ENCODE measurements around the gene ABCA3.

Gene ABCA3

DNA sequence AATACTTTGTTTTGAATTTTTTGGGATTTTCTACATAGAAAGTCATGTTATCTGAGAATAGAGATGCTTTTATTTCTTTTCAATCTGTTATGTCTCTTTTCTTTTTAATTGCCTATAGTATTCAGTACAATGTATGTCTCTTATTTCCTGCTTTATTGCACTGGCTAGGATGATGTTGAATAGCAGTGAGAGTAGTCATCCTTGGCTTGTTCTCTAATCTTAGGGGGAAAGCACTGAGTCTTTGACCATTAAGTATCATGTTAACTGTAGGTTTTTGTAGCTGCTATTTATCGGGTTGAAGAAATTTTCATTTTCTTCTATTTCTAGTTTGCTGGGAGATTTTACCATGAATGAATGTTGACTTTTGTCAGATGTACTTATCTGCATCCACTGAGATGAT, 10.0 kb upstream of the ABCA3 start:
- Histone ChIP-seq H3K27ac (ENCODE audit: low read depth, low read length, severe bottlenecking) (no peak overlapping the region), H3K4me3 (ENCODE audit: extremely low read depth, insufficient read depth, low read length, poor library complexity, severe bottlenecking) (no peak overlapping the region), H3K4me1 (ENCODE audit: control insufficient read depth, insufficient read depth, low read length, poor library complexity, severe bottlenecking) (no peaks in the 10 kb centered on the region), H3K9me3 (ENCODE audit: control insufficient read depth, low read length) (no peaks in the 10 kb centered on the region), H3K36me3 (ENCODE audit: control insufficient read depth, insufficient read depth, low read length) (no peaks in the 10 kb centered on the region)
- WGBS, 2 experiments (ENCODE audit: insufficient coverage in 2 of 2) = no CpG with 5 or more reads among the region's 1 CpG

DNA sequence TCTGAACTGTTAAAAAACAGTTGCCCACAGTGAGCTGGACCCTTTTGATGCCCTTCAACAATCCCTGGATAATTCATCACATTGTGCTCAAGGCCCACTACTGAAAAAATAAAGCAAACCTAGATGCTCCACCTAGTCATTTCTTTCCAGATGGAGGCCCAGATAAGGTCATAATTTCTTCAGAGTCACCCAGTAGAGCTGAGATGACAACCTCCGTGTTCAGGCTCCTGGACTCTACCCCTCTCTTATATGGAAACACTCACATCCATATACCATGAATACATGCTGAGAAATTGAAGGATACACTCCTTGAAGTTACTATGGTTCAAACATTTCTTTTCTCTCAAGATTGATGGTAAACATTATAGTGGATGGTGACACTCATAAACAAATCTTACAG, 2.7 kb upstream of the ABCA3 start:
- no peak overlapping the region for H3K4me3 ChIP-seq (ENCODE audit: extremely low read depth, insufficient read depth, low read length, poor library complexity, severe bottlenecking)
- H3K36me3 ChIP-seq (ENCODE audit: control insufficient read depth, insufficient read depth, low read length) = no peaks in the 10 kb centered on the region
- WGBS, 2 experiments (ENCODE audit: insufficient coverage in 2 of 2) = no CpG with 5 or more reads among the region's 1 CpG

DNA sequence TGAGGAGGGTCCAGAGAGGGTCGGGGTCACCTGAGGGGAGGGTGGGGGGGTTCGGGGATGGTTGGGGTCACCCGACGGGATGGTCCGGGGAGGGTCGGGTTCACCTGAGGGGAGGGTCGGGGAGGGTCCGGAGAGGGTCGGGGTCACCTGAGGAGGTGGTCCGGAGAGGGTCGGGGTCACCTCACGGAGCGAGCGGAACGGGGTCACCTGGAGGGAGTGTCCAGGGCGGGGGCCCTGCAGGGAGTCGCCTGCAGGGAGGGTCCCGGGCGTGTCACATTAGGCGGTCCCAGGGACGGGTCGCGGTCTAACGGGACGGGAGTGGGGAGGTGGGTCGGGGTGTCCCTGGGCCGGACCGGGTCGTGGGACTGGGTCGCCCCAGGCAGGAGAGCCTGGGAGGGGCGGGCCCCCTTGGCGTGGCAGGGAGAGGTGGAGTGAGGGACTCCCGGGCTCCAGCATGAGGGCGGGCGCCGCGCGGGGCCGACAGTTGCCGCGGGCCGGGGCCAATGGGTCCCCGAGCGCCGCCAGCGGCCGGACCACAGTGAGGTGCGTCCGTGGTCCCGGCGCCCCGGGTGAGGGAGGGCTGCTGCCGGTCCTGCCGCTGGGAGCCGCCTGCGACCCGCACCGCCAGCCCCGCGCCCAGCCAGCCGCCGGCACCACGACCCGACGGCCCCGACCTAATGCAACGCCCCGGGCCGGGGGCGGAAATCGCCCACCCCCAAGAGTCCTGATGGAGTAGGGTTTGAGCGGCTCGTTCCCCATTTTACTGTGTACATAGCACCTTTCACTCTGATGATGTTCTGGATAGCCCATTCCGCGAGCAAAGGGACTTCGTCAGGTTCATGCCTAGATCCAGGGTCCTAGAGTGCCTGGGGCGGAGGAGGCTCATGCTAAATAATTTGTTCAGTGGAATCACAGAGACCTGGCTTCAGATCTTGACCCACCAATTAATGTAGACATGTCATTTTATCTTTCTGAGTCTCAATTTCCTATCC, 1.2 kb upstream of the ABCA3 start:
- H3K4me1 ChIP-seq (ENCODE audit: control insufficient read depth, insufficient read depth, low read length, poor library complexity, severe bottlenecking) = peaks cover 3% of the 10 kb centered on the region
- H3K4me3 ChIP-seq (ENCODE audit: extremely low read depth, insufficient read depth, low read length, poor library complexity, severe bottlenecking) = no peak overlapping the region
- H3K27ac ChIP-seq (ENCODE audit: low read depth, low read length, severe bottlenecking) = no peak overlapping the region
- 72 to 77% methylated on average over 52 to 55 of the region's 77 CpGs for WGBS, 2 experiments (ENCODE audit: insufficient coverage in 2 of 2)
- no peaks in the 10 kb centered on the region for H3K9me3 ChIP-seq (ENCODE audit: control insufficient read depth, low read length)
- no peaks in the 10 kb centered on the region for H3K36me3 ChIP-seq (ENCODE audit: control insufficient read depth, insufficient read depth, low read length)

More for the DNA sequence above, 2.7 kb upstream of the ABCA3 start:
- no peak overlapping the region for H3K27ac ChIP-seq (ENCODE audit: low read depth, low read length, severe bottlenecking)
- no peaks in the 10 kb centered on the region for H3K9me3 ChIP-seq (ENCODE audit: control insufficient read depth, low read length)
- H3K4me1 ChIP-seq (ENCODE audit: control insufficient read depth, insufficient read depth, low read length, poor library complexity, severe bottlenecking) = peaks cover 3% of the 10 kb centered on the region

- WGBS, 2 experiments (ENCODE audit: insufficient coverage in 2 of 2) = 5 to 10% methylated on average over 59 to 74 of the region's 98 CpGs
- Histone ChIP-seq H3K4me1 (ENCODE audit: control insufficient read depth, insufficient read depth, low read length, poor library complexity, severe bottlenecking) (peaks cover 9% of the 10 kb centered on the region), H3K9me3 (ENCODE audit: control insufficient read depth, low read length) (no peaks in the 10 kb centered on the region), H3K36me3 (ENCODE audit: control insufficient read depth, insufficient read depth, low read length) (no peaks in the 10 kb centered on the region), H3K4me3 (ENCODE audit: extremely low read depth, insufficient read depth, low read length, poor library complexity, severe bottlenecking) (peak overlapping the region; percentile 47), H3K27ac (ENCODE audit: low read depth, low read length, severe bottlenecking) (no peak overlapping the region)
Observed at GRCh38 chr16:2339521-2340484, 725 bp downstream of the ABCA3 start.

- no peaks in the 10 kb centered on the region for H3K36me3 ChIP-seq (ENCODE audit: control insufficient read depth, insufficient read depth, low read length)
- 89% methylated on average over 8 to 12 of the region's 15 CpGs for whole genome bisulfite sequencing, 2 experiments (ENCODE audit: insufficient coverage in 2 of 2)
- no peak overlapping the region for H3K4me3 ChIP-seq (ENCODE audit: extremely low read depth, insufficient read depth, low read length, poor library complexity, severe bottlenecking)
- no peak overlapping the region for H3K27ac ChIP-seq (ENCODE audit: low read depth, low read length, severe bottlenecking)
- H3K9me3 ChIP-seq (ENCODE audit: control insufficient read depth, low read length) = no peaks in the 10 kb centered on the region
- H3K4me1 ChIP-seq (ENCODE audit: control insufficient read depth, insufficient read depth, low read length, poor library complexity, severe bottlenecking) = peaks cover 9% of the 10 kb centered on the region
Observed at GRCh38 chr16:2337431-2338296, 2.9 kb downstream of the ABCA3 start.

GRCh38 chr16:2335286-2335895, 5.1 kb downstream of the ABCA3 start:
- H3K9me3 ChIP-seq (ENCODE audit: control insufficient read depth, low read length) = no peaks in the 10 kb centered on the region
- 81 to 96% methylated on average over 3 to 7 of the region's 8 CpGs for WGBS, 2 experiments (ENCODE audit: insufficient coverage in 2 of 2)
- no peak overlapping the region for H3K27ac ChIP-seq (ENCODE audit: low read depth, low read length, severe bottlenecking)
- H3K4me1 ChIP-seq (ENCODE audit: control insufficient read depth, insufficient read depth, low read length, poor library complexity, severe bottlenecking) = peaks cover 9% of the 10 kb centered on the region
- no peaks in the 10 kb centered on the region for H3K36me3 ChIP-seq (ENCODE audit: control insufficient read depth, insufficient read depth, low read length)
- H3K4me3 ChIP-seq (ENCODE audit: extremely low read depth, insufficient read depth, low read length, poor library complexity, severe bottlenecking) = no peak overlapping the region

DNA sequence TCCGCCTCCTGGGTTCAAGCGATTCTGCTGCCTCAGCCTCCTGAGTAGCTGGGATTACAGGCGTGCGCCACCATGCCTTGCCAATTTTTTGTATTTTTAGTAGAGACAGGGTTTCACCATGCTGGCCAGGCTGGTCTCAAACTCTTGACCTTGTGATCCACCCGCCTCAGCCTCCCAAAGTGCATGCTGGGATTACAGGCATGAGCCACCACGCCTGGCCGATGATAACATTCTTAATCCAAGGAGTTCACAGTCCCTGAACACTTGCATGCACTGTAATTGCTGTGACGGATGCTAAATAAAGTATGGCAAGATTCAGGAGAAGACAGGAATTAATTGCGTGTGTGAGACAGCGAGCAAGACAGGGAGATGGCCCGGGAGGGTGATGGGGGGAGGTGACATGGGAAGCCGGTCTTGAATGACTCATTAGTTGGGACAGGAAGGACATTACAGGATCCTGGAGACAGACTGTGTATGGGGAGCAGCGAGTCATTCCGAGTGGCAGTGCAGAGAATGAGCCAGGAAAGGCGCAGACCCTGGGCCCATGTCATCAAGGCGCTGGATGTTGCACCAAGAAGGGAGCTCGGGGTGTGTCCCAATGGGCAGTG, 6.7 kb downstream of the ABCA3 start:
- Histone ChIP-seq H3K9me3 (ENCODE audit: control insufficient read depth, low read length) (no peaks in the 10 kb centered on the region), H3K4me3 (ENCODE audit: extremely low read depth, insufficient read depth, low read length, poor library complexity, severe bottlenecking) (no peak overlapping the region), H3K27ac (ENCODE audit: low read depth, low read length, severe bottlenecking) (no peak overlapping the region), H3K4me1 (ENCODE audit: control insufficient read depth, insufficient read depth, low read length, poor library complexity, severe bottlenecking) (peaks cover 6% of the 10 kb centered on the region), H3K36me3 (ENCODE audit: control insufficient read depth, insufficient read depth, low read length) (no peaks in the 10 kb centered on the region)
- 74 to 81% methylated on average over 14 to 17 of the region's 17 CpGs for WGBS, 2 experiments (ENCODE audit: insufficient coverage in 2 of 2)

DNA sequence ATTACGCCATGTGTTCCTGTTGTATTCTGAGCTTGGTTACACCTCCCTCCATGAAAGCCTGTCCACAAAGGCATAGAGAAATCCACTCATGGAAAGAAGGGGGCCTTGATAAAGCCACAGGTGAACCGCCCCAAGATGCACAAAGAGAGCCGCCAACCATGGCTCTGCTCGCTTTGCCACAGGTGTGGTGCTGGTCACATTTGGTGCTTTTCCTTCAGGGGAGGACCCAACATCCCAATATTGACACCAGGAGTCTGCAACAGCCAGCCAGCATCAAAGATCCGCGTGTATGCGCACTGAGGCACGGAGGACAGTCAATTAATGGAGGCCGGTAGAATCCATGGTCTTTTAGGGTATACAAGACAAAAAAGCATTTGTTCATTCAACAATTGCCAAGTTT, 7.3 kb downstream of the ABCA3 start:
- H3K9me3 ChIP-seq (ENCODE audit: control insufficient read depth, low read length) = no peaks in the 10 kb centered on the region
- no peak overlapping the region for H3K27ac ChIP-seq (ENCODE audit: low read depth, low read length, severe bottlenecking)
- no peaks in the 10 kb centered on the region for H3K36me3 ChIP-seq (ENCODE audit: control insufficient read depth, insufficient read depth, low read length)
- H3K4me1 ChIP-seq (ENCODE audit: control insufficient read depth, insufficient read depth, low read length, poor library complexity, severe bottlenecking) = peaks cover 6% of the 10 kb centered on the region
- no peak overlapping the region for H3K4me3 ChIP-seq (ENCODE audit: extremely low read depth, insufficient read depth, low read length, poor library complexity, severe bottlenecking)
- WGBS, 2 experiments (ENCODE audit: insufficient coverage in 2 of 2) = 86 to 89% methylated on average over 5 to 9 of the region's 9 CpGs

DNA sequence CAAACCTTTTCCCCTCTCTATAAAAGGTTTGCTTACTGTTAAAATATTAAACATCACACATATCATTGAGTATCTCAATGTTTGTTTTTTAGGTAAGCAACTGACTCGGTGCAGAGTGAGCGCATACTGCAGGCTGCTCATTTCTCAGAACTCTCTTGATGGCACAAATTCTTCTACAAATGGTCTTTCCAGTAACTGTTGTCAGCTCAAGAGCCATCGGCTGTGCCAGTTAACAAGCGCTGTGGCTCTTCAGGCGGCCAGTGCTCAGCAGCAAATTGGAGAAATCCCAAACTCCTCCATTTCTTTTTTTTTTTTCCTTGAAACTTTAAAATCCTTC, 8.6 kb downstream of the ABCA3 start:
- no peak overlapping the region for H3K4me3 ChIP-seq (ENCODE audit: extremely low read depth, insufficient read depth, low read length, poor library complexity, severe bottlenecking)
- H3K27ac ChIP-seq (ENCODE audit: low read depth, low read length, severe bottlenecking) = no peak overlapping the region
- peaks cover 6% of the 10 kb centered on the region for H3K4me1 ChIP-seq (ENCODE audit: control insufficient read depth, insufficient read depth, low read length, poor library complexity, severe bottlenecking)
- no peaks in the 10 kb centered on the region for H3K36me3 ChIP-seq (ENCODE audit: control insufficient read depth, insufficient read depth, low read length)
- 82 to 100% methylated on average over 3 to 5 of the region's 5 CpGs for WGBS, 2 experiments (ENCODE audit: insufficient coverage in 2 of 2)
- H3K9me3 ChIP-seq (ENCODE audit: control insufficient read depth, low read length) = no peaks in the 10 kb centered on the region
